Measurements from ENCODE around the gene PARP14. TPM values are rescaled to one million over a fixed set of nuclear protein-coding genes. Genes with fewer than 3 reads are reported as not detected.

The PARP14 gene
- total and polyA plus RNA-seq, 2 donors (not counting 3 experiments of a cell fraction or from before 2014, with no cell fraction given): 19.7 to 41.5 TPM

- no peak for TF ChIP-seq JUN (IDR thresholded peaks at IDR 0.05; ENCODE audit: borderline replicate concordance, insufficient read depth, insufficient read length, low read depth)
- no peak for TF ChIP-seq POLR2AphosphoS5 (IDR thresholded peaks at IDR 0.05; ENCODE audit: insufficient read depth, low read depth, low read length)
- TF ChIP-seq MYC (IDR thresholded peaks at IDR 0.05; ENCODE audit: low read depth, low read length): no peak
- TF ChIP-seq MAX (IDR thresholded peaks at IDR 0.05; ENCODE audit: insufficient read depth, insufficient read length): no peak
- TF ChIP-seq CTCF (IDR thresholded peaks at IDR 0.05; ENCODE audit: extremely low read depth in 1 of 2, insufficient read depth in 1 of 2, low read depth in 1 of 2, low read length in 2 of 2): no peak
- no peak for TF ChIP-seq GATA2 (IDR thresholded peaks at IDR 0.05; ENCODE audit: insufficient read depth, insufficient read length, low read depth, low read length)
- POLR2A ChIA-PET: no interaction called here
- Histone ChIP-seq H3K4me3 (replicated peaks in 1 of 3; ENCODE audit: insufficient read depth in 1 of 3, low read depth in 1 of 3, low read length in 3 of 3) (no peak overlapping the region), H3K79me2 (ENCODE audit: control insufficient read depth, insufficient read depth, low read length) (no peaks in the 10 kb centered on the region), H4K20me1 (replicated peaks; ENCODE audit: control insufficient read depth, extremely low read depth, insufficient read depth, low read length) (no peaks in the 10 kb centered on the region), H3K36me3 (ENCODE audit: control insufficient read depth in 2 of 2, extremely low read depth in 1 of 2, insufficient read depth in 2 of 2, low read length in 2 of 2) (no peaks in the 10 kb centered on the region), H3K9me1 (replicated peaks; ENCODE audit: control insufficient read depth, extremely low read depth, insufficient read depth, low read length) (no peaks in the 10 kb centered on the region), H3K9ac (replicated peaks; ENCODE audit: extremely low read depth, insufficient read depth, low read length) (no peak overlapping the region), H3K4me1 (ENCODE audit: control insufficient read depth, extremely low read depth, insufficient read depth, low read length) (peaks cover 10% of the 10 kb centered on the region), H3K27ac (ENCODE audit: insufficient read depth, low read depth, low read length) (no peak overlapping the region), H3K4me2 (ENCODE audit: insufficient read depth, low read length) (no peak overlapping the region), H3K9me3 (replicated peaks; ENCODE audit: control insufficient read depth, insufficient read depth, low read length) (no peaks in the 10 kb centered on the region), H2AFZ (ENCODE audit: low read depth, low read length) (no peak overlapping the region), H3K27me3 (ENCODE audit: control insufficient read depth in 2 of 2, insufficient read depth in 2 of 2, low read length in 2 of 2) (no peaks in the 10 kb centered on the region)
- dilution Hi-C loops (cut with MboI; ENCODE audit: extremely low pct_ligation_motif_present, low sequenced_read_pairs) (no loop called here), intact Hi-C loops (cut with micrococcal nuclease) (no loop called here)
- no TSS peak for BruUV-seq (replicated peaks)
- CTCF ChIA-PET: interaction anchor here (1.2 to 2.3 kb wide), 2 partner anchors 11 to 19 kb away, joined by 3 to 7 read pairs; no protein-coding TSS in a partner anchor
- FAIRE-seq (no peak), DNase-seq (ENCODE audit: low read depth, low spot score) (no peak)
Measured at GRCh38 chr3:122773944-122774509, 93.4 kb downstream of the PARP14 start.

All from endothelial cell of umbilical vein (primary cell).